Smooth muscle cell (in vitro differentiated cells): ENCODE data around the gene ZNF285. TPM values are rescaled to one million over a fixed set of nuclear protein-coding genes. Genes with fewer than 3 reads are reported as not detected.
"Not testable (repeated sequence)": the region's sequence is repeated elsewhere in the genome, so short reads cannot be mapped to it uniquely, and the experiment has no call there.

Experiments
- DNase-seq: peaks from one replicate; lab custom pipeline; 2025; ENCODE audit not compliant: unreplicated experiment; lab: John Stamatoyannopoulos, UW
- H2AFZ ChIP-seq: fragments of 200-600 bp; sonication (generic); 2 replicates; pipeline ENCODE4 v1.6.0; 2016; ENCODE audit warnings: antibody characterized with exemption, low read depth, mild to moderate bottlenecking
- H3F3A ChIP-seq: fragments of 200-600 bp; sonication (generic); 2 replicates; pipeline ENCODE4 v1.6.0; 2017; ENCODE audit warnings: antibody characterized with exemption, low read depth
- H3K27ac ChIP-seq: fragments of 200-600 bp; sonication (generic); 2 replicates; pipeline ENCODE4 v1.5.1; 2016; ENCODE audit warnings: low read depth, mild to moderate bottlenecking
- H3K27me3 ChIP-seq: fragments of 200-600 bp; sonication (generic); 2 replicates; pipeline ENCODE4 v1.6.1; 2016; ENCODE audit warnings: low read depth, mild to moderate bottlenecking
- H3K36me3 ChIP-seq: fragments of 200-600 bp; sonication (generic); 2 replicates; pipeline ENCODE4 v1.5.1; 2016; ENCODE audit warnings: low read depth
- H3K4me1 ChIP-seq: fragments of 200-600 bp; sonication (generic); 2 replicates; pipeline ENCODE4 v1.5.1; 2016; ENCODE audit warnings: low read depth
- H3K4me2 ChIP-seq: fragments of 200-600 bp; sonication (generic); 2 replicates; pipeline ENCODE4 v1.6.0; 2016; ENCODE audit warnings: mild to moderate bottlenecking
- H3K4me3 ChIP-seq: fragments of 200-600 bp; sonication (generic); 2 replicates; pipeline ENCODE4 v1.5.1; 2016; ENCODE audit warnings: mild to moderate bottlenecking
- H3K79me2 ChIP-seq: fragments of 200-600 bp; sonication (generic); 2 replicates; pipeline ENCODE4 v1.6.0; 2016; ENCODE audit warnings: low read depth, mild to moderate bottlenecking
- H3K9ac ChIP-seq: fragments of 200-600 bp; sonication (generic); 2 replicates; pipeline ENCODE4 v1.6.0; 2016; ENCODE audit warnings: low read depth
- H3K9me3 ChIP-seq: fragments of 200-600 bp; sonication (generic); replicated peaks from 2 replicates; pipeline ENCODE4 v1.5.1; 2016; ENCODE audit warnings: low read depth
- H4K20me1 ChIP-seq: fragments of 200-600 bp; sonication (generic); 2 replicates; pipeline ENCODE4 v1.6.0; 2016; ENCODE audit warnings: low read depth
- WGBS: methylation state at CpG from one replicate; pipeline ENCODE4 v1.1.7; 2016; ENCODE audit warnings: low lambda C conversion rate; 5-methylcytosine and 5-hydroxymethylcytosine counted together
- polyA plus RNA-seq: library from polyadenylated mRNA; unstranded; fragments of >200 nt; fragmentation: Nextera tagmentation; extraction: Ambion mirVana; gene quantifications from 2 replicates; pipeline ENCODE4 v1.2.1, GENCODE V29; 2016
- total RNA-seq: library from RNA; depleted of rRNA; stranded (reverse); fragments of >200 nt; gene quantifications from 2 replicates; pipeline ENCODE4 v1.2.3, GENCODE V29; 2014
- TF ChIP-seq, protein P1 (sequence below): fragments of 200-600 bp; sonication (generic); IDR thresholded peaks from 2 replicates; pipeline ENCODE4 v1.5.1; 2017; ENCODE audit warnings: borderline replicate concordance, mild to moderate bottlenecking, antibody characterized with exemption; ENCODE audit not compliant: insufficient read depth, poor library complexity, severe bottlenecking

Gene ZNF285
- total and polyA plus RNA-seq, 2 experiments from 2014 or later, result 4.9 to 5.2 TPM

DNA sequence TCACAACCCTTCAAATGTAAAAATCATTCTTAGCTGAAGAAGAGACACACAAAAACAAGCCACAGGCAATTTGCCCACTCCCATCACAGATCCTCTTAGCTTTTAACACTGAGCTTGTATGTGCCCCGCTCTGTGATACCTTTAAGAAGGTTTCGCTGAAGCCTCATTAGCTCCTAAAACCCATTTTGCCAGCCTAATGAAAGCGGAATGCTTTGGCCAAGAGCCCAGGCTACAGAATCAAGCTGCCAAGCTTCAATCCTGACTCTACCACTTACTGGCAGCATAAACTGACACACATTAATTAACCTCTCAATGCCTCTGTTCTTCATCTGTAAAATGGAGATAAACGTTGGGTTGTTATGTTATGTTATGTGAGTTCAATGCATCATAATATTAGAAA, 55.4 kb downstream of the ZNF285 start:
- Histone ChIP-seq H3K27ac (no peak overlapping the region), H4K20me1 (peaks cover 5% of the 10 kb centered on the region), H3K36me3 (peaks cover 31% of the 10 kb centered on the region), H3K9me3 (peaks cover 19% of the 10 kb centered on the region), H3K79me2 (peaks cover 65% of the 10 kb centered on the region), H3K9ac (no peak overlapping the region), H2AFZ (no peak overlapping the region), H3K4me1 (no peaks in the 10 kb centered on the region), H3F3A (no peaks in the 10 kb centered on the region), H3K27me3 (no peaks in the 10 kb centered on the region), H3K4me3 (no peak overlapping the region), H3K4me2 (no peak overlapping the region)
- WGBS, result 94% methylated on average over 4 of the region's 4 CpGs
- DNase-seq, result no peak
- TF ChIP-seq, protein P1, sequence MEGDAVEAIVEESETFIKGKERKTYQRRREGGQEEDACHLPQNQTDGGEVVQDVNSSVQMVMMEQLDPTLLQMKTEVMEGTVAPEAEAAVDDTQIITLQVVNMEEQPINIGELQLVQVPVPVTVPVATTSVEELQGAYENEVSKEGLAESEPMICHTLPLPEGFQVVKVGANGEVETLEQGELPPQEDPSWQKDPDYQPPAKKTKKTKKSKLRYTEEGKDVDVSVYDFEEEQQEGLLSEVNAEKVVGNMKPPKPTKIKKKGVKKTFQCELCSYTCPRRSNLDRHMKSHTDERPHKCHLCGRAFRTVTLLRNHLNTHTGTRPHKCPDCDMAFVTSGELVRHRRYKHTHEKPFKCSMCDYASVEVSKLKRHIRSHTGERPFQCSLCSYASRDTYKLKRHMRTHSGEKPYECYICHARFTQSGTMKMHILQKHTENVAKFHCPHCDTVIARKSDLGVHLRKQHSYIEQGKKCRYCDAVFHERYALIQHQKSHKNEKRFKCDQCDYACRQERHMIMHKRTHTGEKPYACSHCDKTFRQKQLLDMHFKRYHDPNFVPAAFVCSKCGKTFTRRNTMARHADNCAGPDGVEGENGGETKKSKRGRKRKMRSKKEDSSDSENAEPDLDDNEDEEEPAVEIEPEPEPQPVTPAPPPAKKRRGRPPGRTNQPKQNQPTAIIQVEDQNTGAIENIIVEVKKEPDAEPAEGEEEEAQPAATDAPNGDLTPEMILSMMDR, result no peak

DNA sequence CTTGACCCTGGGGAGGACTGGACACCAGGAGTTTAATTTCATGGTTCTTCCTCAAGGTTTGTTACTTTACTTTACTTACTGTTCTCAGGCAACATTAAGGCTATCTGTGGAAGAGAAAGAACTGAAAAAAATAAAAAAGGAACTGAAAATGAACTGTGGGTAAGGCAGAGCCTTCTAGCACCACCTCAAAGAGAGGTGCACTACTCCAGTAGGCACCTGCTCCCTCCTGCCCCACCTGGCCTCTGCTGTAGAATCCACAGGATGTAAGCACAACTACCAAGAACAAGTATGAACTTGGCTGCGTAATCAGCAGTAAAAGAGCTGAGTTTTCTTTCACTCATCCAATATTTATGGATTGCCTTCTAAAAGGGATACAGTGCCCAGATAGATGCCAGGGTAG, 57.2 kb downstream of the ZNF285 start:
- WGBS, result 100% methylated on average over 1 of the region's 1 CpG
- no peaks in the 10 kb centered on the region for H3K4me1 ChIP-seq
- H3K9ac ChIP-seq, result no peak overlapping the region
- no peak overlapping the region for H3K4me2 ChIP-seq
- H3K27me3 ChIP-seq, result no peaks in the 10 kb centered on the region
- H3K79me2 ChIP-seq, result peaks cover 48% of the 10 kb centered on the region
- no peak for DNase-seq
- TF ChIP-seq, protein P1, result no peak
- no peak overlapping the region for H3K4me3 ChIP-seq
- H4K20me1 ChIP-seq, result peaks cover 5% of the 10 kb centered on the region
- H2AFZ ChIP-seq, result no peak overlapping the region
- H3F3A ChIP-seq, result no peaks in the 10 kb centered on the region
- H3K36me3 ChIP-seq, result peaks cover 38% of the 10 kb centered on the region
- peaks cover 10% of the 10 kb centered on the region for H3K9me3 ChIP-seq
- no peak overlapping the region for H3K27ac ChIP-seq

DNA sequence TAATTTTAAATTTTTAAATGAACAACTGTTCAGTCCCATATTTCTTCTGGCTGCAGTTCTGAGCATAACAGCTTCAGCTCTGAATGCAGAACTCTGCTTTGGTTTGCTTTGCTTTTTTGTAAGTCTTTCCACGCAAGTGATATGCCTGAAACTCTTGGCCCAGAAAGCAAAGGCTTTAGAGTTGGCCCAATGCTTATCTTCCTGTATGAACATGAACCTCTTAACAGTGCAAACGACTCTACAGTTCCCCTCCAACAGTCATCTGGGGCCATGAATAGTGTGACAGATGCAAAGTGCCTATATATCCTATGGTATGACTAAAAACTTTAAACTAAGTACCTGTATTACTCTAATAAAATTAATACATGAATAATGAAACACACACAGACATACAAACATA, 59.6 kb downstream of the ZNF285 start:
- Histone ChIP-seq H3F3A (no peaks in the 10 kb centered on the region), H3K27ac (no peak overlapping the region), H4K20me1 (peaks cover 5% of the 10 kb centered on the region), H3K27me3 (no peaks in the 10 kb centered on the region), H2AFZ (no peak overlapping the region), H3K79me2 (peaks cover 24% of the 10 kb centered on the region), H3K4me3 (no peak overlapping the region), H3K9ac (no peak overlapping the region), H3K36me3 (peaks cover 38% of the 10 kb centered on the region), H3K4me2 (no peak overlapping the region), H3K9me3 (peaks cover 4% of the 10 kb centered on the region), H3K4me1 (no peaks in the 10 kb centered on the region)
- TF ChIP-seq, protein P1, result no peak
- DNase-seq, result no peak
- 96% methylated on average over 2 of the region's 2 CpGs for WGBS

DNA sequence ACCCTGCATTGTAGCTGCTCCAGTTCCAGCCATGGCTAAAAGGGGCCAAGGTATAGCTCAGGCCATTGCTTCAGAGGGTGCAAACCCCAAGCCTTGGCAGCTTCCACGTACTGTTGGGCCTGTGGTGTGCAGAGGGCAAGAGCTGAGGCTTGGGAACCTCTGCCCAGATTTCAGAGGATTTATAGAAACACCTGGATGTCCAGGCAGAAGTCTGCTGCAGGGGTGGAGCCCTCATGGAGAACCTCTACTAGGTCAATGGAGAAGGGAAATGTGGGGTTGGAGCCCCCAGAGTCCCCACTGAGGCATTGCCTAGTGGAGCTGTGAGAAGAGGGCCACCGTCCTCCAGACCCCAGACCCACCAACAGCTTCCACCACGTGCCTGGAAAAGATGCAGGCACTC, 66.8 kb downstream of the ZNF285 start:
- not testable (repeated sequence) for H3K4me1 ChIP-seq, H3K79me2 ChIP-seq, H3F3A ChIP-seq, H3K4me3 ChIP-seq, H4K20me1 ChIP-seq, H3K4me2 ChIP-seq, DNase-seq, H3K27me3 ChIP-seq, H2AFZ ChIP-seq, H3K9ac ChIP-seq, H3K27ac ChIP-seq
- Histone ChIP-seq H3K9me3 (peaks cover 53% of the 10 kb centered on the region), H3K36me3 (peaks cover 90% of the 10 kb centered on the region)
- 82% methylated on average over 3 of the region's 3 CpGs for WGBS

Other genes with a start within 250 kb of the ZNF285 start
- gene ZNF226, start 236.5 kb downstream of the ZNF285 start, total RNA-seq, result 38.2 and 42.3 TPM in 2 replicates
- 36.0 and 39.4 TPM in 2 replicates for gene ZNF226, start 236.5 kb downstream of the ZNF285 start, polyA plus RNA-seq
- gene ZNF227, start 189.1 kb downstream of the ZNF285 start, total RNA-seq, result 11.7 and 14.5 TPM in 2 replicates
- gene ZNF227, start 189.1 kb downstream of the ZNF285 start, polyA plus RNA-seq, result 5.9 and 7.1 TPM in 2 replicates
- 1.6 TPM in 1 of 2 replicates, not detected in the other for gene ZNF233, start 141.7 kb downstream of the ZNF285 start, total RNA-seq
- 0.72 and 0.86 TPM in 2 replicates for gene ZNF233, start 141.7 kb downstream of the ZNF285 start, polyA plus RNA-seq
- gene ZNF235, start 96.6 kb downstream of the ZNF285 start, total RNA-seq, result 0.85 and 5.5 TPM in 2 replicates
- gene ZNF235, start 96.6 kb downstream of the ZNF285 start, polyA plus RNA-seq, result 1.3 and 1.5 TPM in 2 replicates
- 6.9 and 7.8 TPM in 2 replicates for gene ZNF112, start 44.9 kb downstream of the ZNF285 start, total RNA-seq
- gene ZNF112, start 44.9 kb downstream of the ZNF285 start, polyA plus RNA-seq, result 2.0 and 2.2 TPM in 2 replicates
- gene ZNF229, start 46.9 kb upstream of the ZNF285 start, total RNA-seq, result 8.2 and 12.3 TPM in 2 replicates
- 4.5 and 4.7 TPM in 2 replicates for gene ZNF229, start 46.9 kb upstream of the ZNF285 start, polyA plus RNA-seq
- gene ZNF180, start 98.9 kb upstream of the ZNF285 start, total RNA-seq, result 8.5 and 9.2 TPM in 2 replicates
- gene ZNF180, start 98.9 kb upstream of the ZNF285 start, polyA plus RNA-seq, result 2.6 and 3.9 TPM in 2 replicates
- not detected in 2 replicates for gene CEACAM20, start 128.1 kb upstream of the ZNF285 start, total RNA-seq
- gene CEACAM20, start 128.1 kb upstream of the ZNF285 start, polyA plus RNA-seq, result 0.08 TPM in 1 of 2 replicates, not detected in the other
- not detected in 2 replicates for gene IGSF23, start 212.0 kb upstream of the ZNF285 start, total RNA-seq
- gene IGSF23, start 212.0 kb upstream of the ZNF285 start, polyA plus RNA-seq, result not detected in 2 replicates
- gene PVR, start 242.3 kb upstream of the ZNF285 start, total RNA-seq, result 23.5 and 25.4 TPM in 2 replicates
- gene PVR, start 242.3 kb upstream of the ZNF285 start, polyA plus RNA-seq, result 28.5 and 35.0 TPM in 2 replicates